Ramos (cell line): Measurements from ENCODE around the gene PPP1R3C.

ENCODE experiments used
- in situ Hi-C: fragments of 300-500 bp; cut with MboI; formaldehyde crosslinking; loops from one replicate; pipeline ENCODE4 v1.14.3; 2022; ENCODE audit warnings: low sequenced_read_pairs; ENCODE audit not compliant: unreplicated experiment

PPP1R3C gene

GRCh38 chr10:91602868-91603568, 29.9 kb downstream of the PPP1R3C start:
- in situ Hi-C loops, result no loop called here

GRCh38 chr10:91602449-91602848, 30.4 kb downstream of the PPP1R3C start:
- in situ Hi-C loops, result no loop called here

GRCh38 chr10:91601212-91601611, 31.7 kb downstream of the PPP1R3C start:
- in situ Hi-C loops, result no loop called here

- in situ Hi-C loops, result no loop called here
Observed at GRCh38 chr10:91598211-91598977, 34.5 kb downstream of the PPP1R3C start.

DNA sequence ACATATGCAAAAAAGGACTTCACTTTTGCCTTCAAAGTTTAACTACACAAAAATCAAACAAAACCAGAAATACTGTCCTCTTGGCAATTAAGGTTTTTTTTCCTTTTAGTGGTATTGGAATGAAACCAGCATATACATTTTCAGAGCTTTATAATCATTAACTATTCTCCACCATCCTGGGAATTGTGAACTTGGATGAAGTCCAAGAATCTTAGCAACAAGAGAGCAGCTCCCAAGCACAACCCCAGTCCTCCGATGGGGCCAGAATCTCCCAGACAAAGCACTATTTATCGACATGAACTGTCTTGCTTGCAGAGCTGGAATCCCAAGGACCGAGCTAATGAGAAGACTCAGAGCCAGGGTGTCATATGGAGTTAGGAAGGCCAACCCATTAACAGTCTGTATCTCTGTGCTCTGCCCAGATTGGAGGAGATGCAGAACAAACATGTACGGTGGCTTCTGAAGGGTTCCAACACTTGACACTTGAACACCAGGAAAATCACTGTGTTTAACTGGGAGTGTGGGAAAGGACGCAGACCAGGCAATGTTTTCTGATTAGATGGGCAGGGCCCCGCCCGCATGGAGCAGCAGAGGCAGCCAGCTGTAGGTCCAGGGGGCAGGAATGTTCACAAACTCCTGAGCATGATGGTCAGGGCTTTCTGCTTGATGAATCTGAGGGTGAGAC, 35.5 kb downstream of the PPP1R3C start:
- in situ Hi-C loops, result no loop called here

DNA sequence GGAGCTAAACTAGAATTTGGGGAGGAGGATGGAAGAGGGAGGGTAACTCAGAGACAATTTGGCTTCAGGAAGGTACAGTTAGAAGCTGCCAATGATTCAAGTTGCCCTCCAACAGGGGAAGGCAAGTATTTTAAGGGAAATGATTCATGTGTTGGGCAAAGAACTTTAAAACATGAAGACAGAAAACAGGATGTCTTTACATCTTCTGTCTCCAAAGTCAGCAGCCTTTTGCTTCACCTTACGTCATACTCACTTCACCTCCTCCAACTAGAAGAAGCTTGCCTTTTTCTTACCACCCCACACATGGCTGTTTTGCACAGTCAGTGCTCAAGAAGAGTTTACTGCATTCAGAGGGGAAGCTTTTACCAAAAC, 36.1 kb downstream of the PPP1R3C start:
- in situ Hi-C loops, result no loop called here

DNA sequence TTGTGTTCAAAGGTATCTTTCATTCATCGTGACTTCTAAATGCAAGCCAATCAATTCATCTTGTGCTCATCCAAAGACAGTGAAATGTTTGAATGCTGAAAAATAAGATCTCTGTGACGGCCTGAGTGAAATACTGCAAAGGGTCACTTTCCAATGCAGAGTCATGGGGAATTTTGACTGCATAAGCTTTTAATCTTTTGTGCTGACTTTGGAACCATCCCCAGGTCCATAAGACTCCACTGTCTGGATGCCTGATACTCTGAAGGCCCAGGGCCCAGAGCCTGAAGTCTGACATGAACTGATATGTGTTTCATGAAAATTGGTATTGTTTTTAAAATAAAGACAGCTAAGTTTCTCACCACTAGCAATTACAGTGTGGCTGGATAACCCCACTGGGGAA, 39.0 kb downstream of the PPP1R3C start:
- in situ Hi-C loops, result no loop called here

DNA sequence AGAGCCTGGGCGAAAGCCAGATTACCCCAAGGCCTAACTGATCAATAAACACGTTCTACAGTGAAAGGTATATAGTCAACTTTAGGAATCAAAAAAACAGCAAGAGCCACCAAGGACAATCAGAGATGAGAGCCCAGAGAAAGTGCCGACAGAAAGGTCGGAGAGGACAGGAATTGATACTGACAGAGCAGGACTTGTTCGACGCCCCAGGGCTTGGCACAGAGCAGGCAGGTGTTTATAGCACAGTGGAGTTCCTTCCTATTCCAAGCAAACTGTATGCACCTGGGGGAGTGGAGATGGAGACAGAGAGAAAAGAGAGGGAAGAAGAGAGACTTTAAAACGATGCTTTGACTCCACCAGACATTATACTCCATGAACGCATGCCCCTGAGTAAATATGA, 39.5 kb downstream of the PPP1R3C start:
- in situ Hi-C loops, result no loop called here

GRCh38 chr10:91592266-91592975, 40.5 kb downstream of the PPP1R3C start:
- in situ Hi-C loops, result no loop called here

GRCh38 chr10:91591797-91592174, 41.1 kb downstream of the PPP1R3C start:
- in situ Hi-C loops, result no loop called here

- in situ Hi-C loops, result no loop called here
Observed at GRCh38 chr10:91590904-91591796, 41.7 kb downstream of the PPP1R3C start.

DNA sequence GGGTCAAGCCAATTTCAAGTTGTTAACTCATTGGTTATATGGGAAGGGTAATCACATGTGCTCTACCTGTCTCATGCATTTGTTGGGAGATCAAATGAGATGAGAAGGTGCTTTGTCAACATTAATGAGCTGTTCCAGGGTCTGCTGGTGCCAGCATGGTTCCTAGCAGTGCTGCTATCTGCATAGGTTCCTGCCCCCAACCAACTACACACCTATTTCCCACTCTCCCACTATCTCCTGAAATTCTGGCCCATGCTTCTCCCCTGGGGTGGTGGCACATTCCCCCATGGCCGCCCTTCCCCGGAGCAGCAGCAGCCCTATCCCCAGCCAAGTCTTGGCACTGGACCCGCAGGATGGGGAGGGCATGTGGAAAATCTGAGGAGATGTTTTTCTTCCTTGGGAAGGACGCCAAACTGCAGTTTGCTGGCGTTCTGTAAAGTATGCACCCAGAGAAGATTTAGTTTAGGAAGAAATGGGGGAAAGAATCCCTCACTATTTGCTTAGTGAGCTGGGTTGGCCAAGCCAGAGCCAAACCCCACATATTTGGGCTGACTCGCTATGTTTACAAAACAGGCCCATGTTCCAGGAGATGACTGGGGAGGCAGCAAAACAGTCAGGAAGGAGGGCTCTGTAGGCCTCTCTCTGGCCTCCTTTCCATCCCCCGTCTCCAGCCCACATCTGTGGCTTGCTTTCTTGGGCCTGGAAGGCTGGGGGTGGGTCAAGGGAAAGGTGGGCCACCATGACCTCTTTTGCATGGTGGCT, 42.5 kb downstream of the PPP1R3C start:
- in situ Hi-C loops, result no loop called here

- in situ Hi-C loops, result no loop called here
Observed at GRCh38 chr10:91589658-91590035, 43.2 kb downstream of the PPP1R3C start.

DNA sequence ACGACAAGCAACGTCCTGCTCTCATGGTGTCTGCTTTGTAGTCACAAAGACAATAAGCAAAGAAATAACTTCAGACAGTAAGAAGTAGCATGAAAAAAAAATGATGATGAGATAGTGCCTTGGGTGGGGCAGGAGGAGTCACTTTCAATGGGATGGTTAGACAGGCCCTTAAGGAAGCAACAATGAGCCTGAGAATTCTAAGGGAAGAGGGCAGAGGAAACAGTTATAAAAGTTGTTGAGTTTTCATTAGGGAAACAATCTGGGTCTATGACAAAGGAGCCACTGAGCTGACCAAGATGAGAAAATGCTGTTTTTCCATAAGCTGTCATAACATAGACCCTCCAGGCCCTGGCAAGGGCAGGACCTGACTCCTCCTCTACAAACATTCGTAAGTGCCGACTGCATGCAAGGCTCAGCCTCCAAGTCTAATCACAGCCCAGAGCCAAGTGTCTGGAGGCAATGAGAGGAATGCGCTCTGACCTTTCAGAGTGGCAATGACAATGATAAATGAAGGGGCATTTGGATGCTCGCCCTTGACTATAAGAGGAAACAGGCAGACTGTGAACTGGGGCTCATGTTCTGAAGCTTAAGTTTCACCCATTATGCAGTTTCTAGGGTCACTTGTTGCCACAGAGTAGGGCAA, 43.7 kb downstream of the PPP1R3C start:
- in situ Hi-C loops, result no loop called here

- in situ Hi-C loops, result no loop called here
Observed at GRCh38 chr10:91587710-91588638, 44.9 kb downstream of the PPP1R3C start.

GRCh38 chr10:91582153-91582554, 50.7 kb downstream of the PPP1R3C start:
- in situ Hi-C loops, result no loop called here

GRCh38 chr10:91579329-91579985, 53.4 kb downstream of the PPP1R3C start:
- in situ Hi-C loops, result no loop called here
